RWPE1 (cell line): Measurements from ENCODE around the gene FNIP2.
"Not testable (repeated sequence)": the region's sequence is repeated elsewhere in the genome, so short reads cannot be mapped to it uniquely, and the experiment has no call there.

ENCODE experiments used
- CTCF ChIA-PET: fragments of 350-600 bp; sonication (Branson Sonifier 250); formaldehyde crosslinking; extraction: SDS; loops from one replicate; lab custom pipeline; 2021; lab: Yijun Ruan, JAX
- POLR2A ChIA-PET: fragments of 400-600 bp; formaldehyde crosslinking; extraction: SDS; loops from one replicate; lab custom pipeline; 2020; ENCODE audit warnings: antibody characterized with exemption; ENCODE audit not compliant: low non-redundant PET; lab: Yijun Ruan, JAX
- DNase-seq: peaks from one replicate; pipeline ENCODE4 v3.0.0; 2012; ENCODE audit warnings: low spot score
- H3K27ac ChIP-seq: fragments of 450-650 bp; 2 replicates; pipeline ENCODE4 v1.5.1; 2017
- TF ChIP-seq, protein P1 (sequence below): fragments of 450-650 bp; conservative IDR thresholded peaks from 2 replicates; pipeline ENCODE4 v1.5.1; 2017; ENCODE audit warnings: low read depth, mild to moderate bottlenecking

FNIP2 gene

DNA sequence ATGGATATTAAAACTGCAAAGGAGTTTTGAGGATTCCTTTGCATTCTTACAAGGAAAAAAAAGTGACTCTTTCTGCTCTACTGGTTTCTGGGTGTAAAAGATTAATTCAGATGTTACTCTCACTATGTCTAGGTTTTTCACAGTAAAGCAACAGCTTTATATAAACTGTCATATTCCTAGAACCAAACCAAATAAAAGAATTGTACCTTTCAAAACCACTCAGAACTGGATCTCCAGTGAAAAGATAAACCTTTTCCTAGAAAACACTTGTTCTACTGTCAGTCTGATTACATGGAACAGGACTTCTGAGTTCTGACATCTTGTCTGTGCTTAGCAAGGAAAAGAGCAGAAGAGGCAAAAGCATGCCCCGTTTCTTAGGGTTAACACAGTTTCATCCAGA lies 40.6 kb upstream of the FNIP2 start:
- TF ChIP-seq, protein P1, sequence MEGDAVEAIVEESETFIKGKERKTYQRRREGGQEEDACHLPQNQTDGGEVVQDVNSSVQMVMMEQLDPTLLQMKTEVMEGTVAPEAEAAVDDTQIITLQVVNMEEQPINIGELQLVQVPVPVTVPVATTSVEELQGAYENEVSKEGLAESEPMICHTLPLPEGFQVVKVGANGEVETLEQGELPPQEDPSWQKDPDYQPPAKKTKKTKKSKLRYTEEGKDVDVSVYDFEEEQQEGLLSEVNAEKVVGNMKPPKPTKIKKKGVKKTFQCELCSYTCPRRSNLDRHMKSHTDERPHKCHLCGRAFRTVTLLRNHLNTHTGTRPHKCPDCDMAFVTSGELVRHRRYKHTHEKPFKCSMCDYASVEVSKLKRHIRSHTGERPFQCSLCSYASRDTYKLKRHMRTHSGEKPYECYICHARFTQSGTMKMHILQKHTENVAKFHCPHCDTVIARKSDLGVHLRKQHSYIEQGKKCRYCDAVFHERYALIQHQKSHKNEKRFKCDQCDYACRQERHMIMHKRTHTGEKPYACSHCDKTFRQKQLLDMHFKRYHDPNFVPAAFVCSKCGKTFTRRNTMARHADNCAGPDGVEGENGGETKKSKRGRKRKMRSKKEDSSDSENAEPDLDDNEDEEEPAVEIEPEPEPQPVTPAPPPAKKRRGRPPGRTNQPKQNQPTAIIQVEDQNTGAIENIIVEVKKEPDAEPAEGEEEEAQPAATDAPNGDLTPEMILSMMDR: no peak
- no peak overlapping the region for H3K27ac ChIP-seq
- POLR2A ChIA-PET: no interaction called here
- DNase-seq: no peak
- CTCF ChIA-PET: interaction anchor here (0.5 kb wide), 1 partner anchor 123 kb away, joined by 6 read pairs; no protein-coding TSS in a partner anchor

DNA sequence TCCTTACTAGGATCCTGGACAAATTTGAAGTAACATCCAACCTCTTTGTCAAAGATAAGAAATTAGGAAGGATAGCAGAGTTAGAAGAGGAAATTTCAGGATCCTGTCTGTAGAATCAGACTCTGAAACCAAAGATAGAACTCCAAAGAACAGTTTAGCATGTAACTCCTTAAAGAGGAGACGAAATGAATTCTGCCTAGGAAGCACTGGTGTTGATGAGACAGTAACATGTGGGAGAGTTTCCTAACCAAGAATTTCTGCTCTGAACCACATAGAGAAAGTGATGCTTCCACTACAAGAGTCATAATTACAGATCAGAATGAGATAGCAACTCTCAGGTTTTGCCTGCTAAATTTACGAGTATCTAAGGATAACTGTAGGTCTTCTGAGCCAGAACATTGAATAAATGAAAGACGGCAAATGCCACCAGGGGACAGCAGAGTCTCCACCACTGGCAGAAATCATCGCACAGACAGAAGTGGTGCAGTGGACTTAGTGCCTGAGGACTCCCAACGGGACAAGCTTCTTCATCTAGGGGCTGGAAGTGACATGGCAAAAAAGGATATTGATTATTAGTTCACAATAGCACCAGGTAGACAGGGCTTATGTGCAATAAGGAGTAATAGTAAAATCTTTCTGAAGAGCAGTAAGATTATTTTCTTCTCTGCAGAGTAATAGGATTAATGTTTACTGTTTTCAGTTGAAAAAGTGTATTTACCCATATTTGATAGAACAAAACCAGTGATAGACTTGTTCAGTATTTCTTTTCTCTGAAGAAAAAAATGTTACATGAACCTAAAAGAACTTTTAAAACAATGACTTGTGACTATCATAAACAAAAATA lies 38.9 kb upstream of the FNIP2 start:
- peak; percentile 66 for DNase-seq
- CTCF ChIA-PET: interaction anchor here (0.5 to 1.3 kb wide), 8 partner anchors 63 to 870 kb away, joined by 3 to 7 read pairs (median 3); no protein-coding TSS in a partner anchor
- TF ChIP-seq, protein P1: peak; percentile 89
- POLR2A ChIA-PET: no interaction called here
- H3K27ac ChIP-seq: no peak overlapping the region

DNA sequence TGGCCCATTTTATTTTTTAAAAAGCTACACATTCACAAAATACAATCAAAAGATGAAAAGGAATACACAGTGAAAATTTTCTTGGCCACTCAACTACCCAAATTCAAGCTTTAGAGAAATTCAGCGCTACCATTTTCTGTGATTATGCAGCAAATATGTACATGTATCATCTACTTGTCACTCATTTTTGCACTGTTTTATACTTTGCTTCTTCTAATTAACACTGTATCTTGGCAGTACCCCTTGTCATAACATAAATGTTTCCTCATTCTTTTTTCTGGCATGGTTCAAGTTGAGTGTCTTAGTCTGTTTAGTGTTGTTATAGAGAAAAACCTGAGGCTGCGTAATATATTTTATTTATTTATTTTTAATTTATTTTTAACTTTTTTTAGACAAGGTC lies 30.0 kb upstream of the FNIP2 start:
- ChIA-PET CTCF (interaction anchor here (1.0 kb wide), 1 partner anchor 113 kb away, joined by 3 read pairs; no protein-coding TSS in a partner anchor), POLR2A (no interaction called here)
- no peak overlapping the region for H3K27ac ChIP-seq
- DNase-seq: no peak
- TF ChIP-seq, protein P1: no peak

DNA sequence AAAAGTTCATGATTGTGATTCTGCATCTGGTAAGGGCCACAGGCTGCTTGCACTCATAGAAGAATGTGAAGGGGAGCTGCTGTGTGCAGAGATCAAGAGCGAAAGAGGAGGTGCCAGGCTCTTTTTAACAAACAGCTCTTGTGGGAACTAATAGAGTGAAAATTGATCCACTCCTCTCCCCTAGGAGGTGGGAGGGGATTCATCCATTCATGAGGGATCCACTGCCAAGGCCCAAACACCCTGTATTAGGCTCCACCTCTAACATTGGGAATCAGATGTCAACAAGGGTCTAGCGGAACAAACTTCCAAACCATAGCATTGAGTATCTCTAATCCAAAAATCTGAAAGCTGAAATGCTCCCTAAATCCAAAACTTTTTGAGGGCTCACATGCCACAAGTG lies 29.2 kb upstream of the FNIP2 start:
- no peak overlapping the region for H3K27ac ChIP-seq
- POLR2A ChIA-PET: no interaction called here
- CTCF ChIA-PET: no interaction called here
- no peak for DNase-seq
- TF ChIP-seq, protein P1: no peak

DNA sequence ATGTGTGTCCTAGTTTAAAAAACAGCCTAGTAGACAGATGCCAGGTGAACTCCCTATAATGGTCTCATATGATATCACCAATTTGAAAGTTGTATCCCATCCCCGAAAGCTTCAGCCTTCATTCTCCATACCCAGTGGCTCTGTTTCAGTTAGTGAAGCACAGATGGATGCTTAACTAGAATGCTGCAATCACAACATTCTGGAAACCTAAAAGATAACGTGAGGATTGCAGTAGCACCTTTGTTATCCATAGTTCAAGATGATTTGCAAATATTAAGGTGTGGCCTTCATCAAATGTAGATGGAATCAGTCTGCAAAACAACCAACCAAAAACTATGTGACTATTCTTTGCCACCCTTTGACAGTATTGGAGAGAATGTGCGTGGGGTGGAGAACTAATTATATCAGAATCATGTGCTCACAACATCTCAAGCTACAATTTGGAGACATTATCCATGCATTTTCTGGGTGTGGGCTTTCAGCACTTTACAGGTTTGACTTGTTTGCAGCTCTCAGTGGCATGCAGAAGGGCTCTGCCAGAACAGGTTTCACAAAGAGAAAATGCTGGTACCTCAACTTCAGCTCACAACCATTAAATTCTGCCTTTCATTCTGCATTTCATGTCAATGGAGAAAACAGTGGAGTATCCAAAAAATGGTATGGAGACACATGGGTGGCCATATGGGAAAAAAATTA lies 27.4 kb upstream of the FNIP2 start:
- POLR2A ChIA-PET: no interaction called here
- CTCF ChIA-PET: interaction anchor here (0.6 to 1.1 kb wide), 5 partner anchors 22 to 454 kb away, joined by 3 to 6 read pairs (median 4); no protein-coding TSS in a partner anchor
- TF ChIP-seq, protein P1: no peak
- no peak for DNase-seq
- no peak overlapping the region for H3K27ac ChIP-seq

DNA sequence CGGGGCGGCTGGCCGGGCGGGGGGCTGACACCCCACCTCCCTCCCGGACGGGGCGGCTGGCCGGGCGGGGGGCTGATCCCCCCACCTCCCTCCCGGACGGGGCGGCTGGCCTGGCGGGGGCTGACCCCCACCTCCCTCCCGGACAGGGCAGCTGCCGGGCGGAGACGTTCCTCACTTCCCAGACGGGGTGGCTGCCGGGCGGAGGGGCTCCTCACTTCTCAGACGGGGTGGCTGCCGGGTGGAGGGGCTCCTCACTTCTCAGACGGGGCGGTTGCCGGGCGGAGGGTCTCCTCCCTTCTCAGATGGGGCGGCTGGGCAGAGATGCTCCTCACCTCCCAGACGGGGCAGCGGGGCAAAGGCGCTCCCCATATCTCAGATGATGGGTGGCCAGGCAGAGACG lies 22.3 kb upstream of the FNIP2 start:
- POLR2A ChIA-PET, DNase-seq, CTCF ChIA-PET, H3K27ac ChIP-seq: not testable (repeated sequence)
